K562 (cell line): ENCODE measurements around the gene PTPN14. TPM values are rescaled to one million over a fixed set of nuclear protein-coding genes. Genes with fewer than 3 reads are reported as not detected.
A peak's percentile ranks its signal among the peaks of the same experiment; 100 is the strongest.

Experiments
- ATAC-seq: fragments of 200-7000 bp; cut with Tn5 transposase; 3 replicates; pipeline ENCODE4 v1.9.1; 2020; ENCODE audit warnings: moderate library complexity
- BruUV-seq: library from RNA; stranded (reverse); fragments of 400-500 nt; replicated peaks from 2 replicates; lab custom pipeline; 2021; lab: Mats Ljungman, UMichigan
- CTCF ChIA-PET: fragments of 300-600 bp; formaldehyde crosslinking; extraction: SDS; loops from one replicate; lab custom pipeline; 2021; ENCODE audit warnings: low intra/inter-chr PET ratio; lab: Yijun Ruan, JAX
- POLR2A ChIA-PET: fragments of 300-600, 350-650 bp; sonication (Branson Sonifier 250); formaldehyde crosslinking; extraction: SDS; loops from one replicate; lab custom pipeline; 2021; ENCODE audit warnings: antibody characterized with exemption, inconsistent platforms; lab: Yijun Ruan, JAX
- DNase-seq, 4 experiments: peaks; one replicate each; pipeline versions ENCODE4 v3.0.0 to v3.0.0-alpha.2; 2011 to 2018; ENCODE audit warnings: low spot score in 3 of 4, mixed read lengths in 3 of 4; ENCODE audit errors: extremely low read depth in 1 of 4
- FAIRE-seq: peaks from 2 replicates; lab custom pipeline; 2011; peaks lifted over from hg19 to GRCh38; lab: Jason Lieb, UNC
- H2AFZ ChIP-seq: 2 replicates; pipeline ENCODE4 v1.6.0; 2011; ENCODE audit warnings: low read depth, low read length, control low read depth, inconsistent platforms
- H3K27ac ChIP-seq: fragments of 200-600 bp; 3 replicates; pipeline ENCODE4 v1.8.0; 2011; ENCODE audit warnings: low read depth, mild to moderate bottlenecking, control low read depth, inconsistent platforms, low read length, moderate library complexity, mixed read lengths; ENCODE audit errors: extremely low read depth
- H3K27me3 ChIP-seq, 2 experiments: fragments of 300-600 bp in 1 of 2; 2 replicates in 1 of 2; 3 replicates in 1 of 2; pipeline versions ENCODE4 v1.6.0 to v1.8.0; 2011; ENCODE audit warnings: inconsistent platforms in 2 of 2, low read length in 2 of 2, mild to moderate bottlenecking in 1 of 2, mixed read lengths in 1 of 2, moderate library complexity in 1 of 2; ENCODE audit not compliant: control insufficient read depth in 2 of 2, insufficient read depth in 2 of 2
- H3K36me3 ChIP-seq: fragments of 300-600 bp; 3 replicates; pipeline ENCODE4 v1.8.0; 2011; ENCODE audit warnings: mild to moderate bottlenecking, low read length, inconsistent platforms; ENCODE audit not compliant: control insufficient read depth, insufficient read depth
- H3K4me1 ChIP-seq, 2 experiments: fragments of 200-600 bp in 1 of 2; replicated peaks in 1 of 2; 2 replicates in 1 of 2; 3 replicates in 1 of 2; pipeline versions ENCODE4 v1.5.1 to v1.8.0; 2011; ENCODE audit warnings: inconsistent platforms in 2 of 2, low read length in 2 of 2, mild to moderate bottlenecking in 1 of 2, mixed read lengths in 1 of 2, moderate library complexity in 1 of 2; ENCODE audit not compliant: control insufficient read depth in 2 of 2, insufficient read depth in 2 of 2
- H3K4me2 ChIP-seq: 2 replicates; pipeline ENCODE4 v1.6.1; 2011; ENCODE audit warnings: low read length, control low read depth, inconsistent platforms, mixed read lengths; ENCODE audit not compliant: insufficient read depth
- H3K4me3 ChIP-seq: fragments of 200-600 bp; sonication (generic), shearing (Covaris generic); 2 replicates; pipeline ENCODE4 v1.5.1; 2016; ENCODE audit warnings: control low read depth, inconsistent platforms
- H3K79me2 ChIP-seq: fragments of 200-600 bp; 3 replicates; pipeline ENCODE4 v1.8.0; 2011; ENCODE audit warnings: low read length, inconsistent platforms; ENCODE audit not compliant: control insufficient read depth, insufficient read depth
- H3K9ac ChIP-seq, 2 experiments: 2 replicates each; pipeline versions ENCODE4 v1.6.0 to v1.6.1; 2011; ENCODE audit warnings: low read depth in 2 of 2, low read length in 2 of 2, control low read depth in 1 of 2, inconsistent platforms in 1 of 2, mild to moderate bottlenecking in 1 of 2, mixed read lengths in 1 of 2; ENCODE audit not compliant: insufficient read depth in 1 of 2
- H3K9me1 ChIP-seq: one replicate; pipeline ENCODE4 v1.6.0; 2011; ENCODE audit warnings: inconsistent platforms, mild to moderate bottlenecking, low read length, moderate library complexity; ENCODE audit not compliant: control insufficient read depth, insufficient read depth
- H3K9me3 ChIP-seq: replicated peaks from 2 replicates; pipeline ENCODE4 v1.5.1; 2011; ENCODE audit warnings: low read depth, low read length, inconsistent platforms; ENCODE audit not compliant: control insufficient read depth, insufficient read depth
- H4K20me1 ChIP-seq: replicated peaks from 2 replicates; pipeline ENCODE4 v1.6.1; 2011; ENCODE audit warnings: low read length, inconsistent platforms, mixed read lengths; ENCODE audit not compliant: control insufficient read depth, insufficient read depth
- ATF2 ChIP-seq: sonication (generic); formaldehyde crosslinking; IDR thresholded peaks from 2 replicates; pipeline ENCODE4 v1.8.1; 2022; ENCODE audit warnings: missing genetic modification reagents
- GABPB1 ChIP-seq: sonication (generic); formaldehyde crosslinking; IDR thresholded peaks from 2 replicates; pipeline ENCODE4 v1.8.0; 2022; ENCODE audit warnings: mild to moderate bottlenecking, missing genetic modification reagents
- HMG20B ChIP-seq: fragments of 250-450 bp; sonication (Bioruptor Pico); IDR thresholded peaks from 2 replicates; pipeline ENCODE4 v1.5.0; 2021; ENCODE audit warnings: mild to moderate bottlenecking
- WGBS: fragments of 100-300 bp; shearing (Covaris generic); methylation state at CpG from one replicate; pipeline ENCODE4 v1.1.6; 2016; ENCODE audit warnings: low coverage, mixed read lengths; ENCODE audit not compliant: insufficient coverage; ENCODE audit errors: missing lambda C conversion rate; 5-methylcytosine and 5-hydroxymethylcytosine counted together
- in situ Hi-C: fragments of 300-500 bp; cut with MboI; formaldehyde crosslinking; loops from 4 replicates; pipeline ENCODE4 v1.15.0; 2018; ENCODE audit warnings: inconsistent platforms, mixed read lengths
- intact Hi-C: fragments of 100-400 bp; cut with micrococcal nuclease; formaldehyde crosslinking; loops from 2 replicates; pipeline ENCODE4 v1.14.2; 2022
- polyA plus RNA-seq, 8 experiments: library from polyadenylated mRNA; depleted of rRNA in 4 of 8; stranded (reverse) in 5 of 8; unstranded in 3 of 8; fragments of >200 nt; fragmentation: Nextera tagmentation in 2 of 8; fragmentation: Illumina TruSeq in 1 of 8; extraction: Ambion mirVana in 2 of 8; extraction: Trizol in 1 of 8; gene quantifications; 2 replicates each; pipeline versions ENCODE4 v1.2.1 to v1.2.3, GENCODE V29; 2011 to 2014; ENCODE audit warnings: inconsistent platforms in 1 of 8, missing spikeins in 1 of 8
- total RNA-seq, 7 experiments: library from RNA; depleted of rRNA in 6 of 7; stranded (reverse); fragments of >200 nt in 6 of 7; fragmentation: Illumina TruSeq in 2 of 7; extraction: Trizol in 2 of 7; gene quantifications; 2 replicates each; pipeline versions ENCODE4 v1.2.1 to v1.2.3, GENCODE V29; 2011 to 2021; ENCODE audit warnings: low replicate concordance in 1 of 7

The PTPN14 gene
- total and polyA plus RNA-seq, 9 of the 15 experiments (the other 6 are each of a cell fraction or from before 2014, with no cell fraction given), result 0.01 to 0.29 (median 0.04) TPM; not detected in 6

DNA sequence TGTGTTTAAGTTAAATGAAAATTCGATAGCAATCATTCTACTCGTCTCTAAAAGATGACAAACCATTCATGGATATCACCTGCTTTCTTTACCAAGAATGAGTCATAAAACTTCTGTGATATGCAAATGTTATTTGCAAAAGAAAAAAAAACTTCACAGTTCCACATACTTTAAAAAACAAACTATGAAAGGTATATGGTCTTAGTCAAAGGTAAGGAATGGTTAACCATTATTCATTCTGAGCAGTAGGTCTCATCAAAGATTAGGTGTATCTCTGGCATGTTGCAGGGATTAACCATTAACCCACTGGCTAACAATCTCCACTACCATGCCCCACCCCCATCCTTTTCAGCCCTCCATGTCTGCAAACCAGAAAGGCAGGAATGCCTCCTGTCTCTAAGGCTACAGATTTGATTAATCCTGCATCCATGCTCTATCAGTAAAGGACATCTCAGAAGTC is 44.4 kb downstream of the PTPN14 start:
- TF ChIP-seq HMG20B (CRISPR knock-in tag), result no peak
- TF ChIP-seq ATF2 (CRISPR knock-in tag), result no peak
- DNase-seq, result no peak
- Histone ChIP-seq H3K27me3 (peaks cover 7 to 14% of the 10 kb centered on the region in 2 experiments; a peak in 4 of 5 replicates), H4K20me1 (no peaks in the 10 kb centered on the region), H3K4me2 (no peak overlapping the region), H3K79me2 (no peaks in the 10 kb centered on the region), H2AFZ (no peak overlapping the region), H3K4me3 (no peak overlapping the region), H3K9me1 (no peaks in the 10 kb centered on the region), H3K4me1 (no peaks in the 10 kb centered on the region), H3K9me3 (no peaks in the 10 kb centered on the region), H3K27ac (no peak overlapping the region), H3K9ac (no peak overlapping the region), H3K36me3 (no peaks in the 10 kb centered on the region)
- ChIA-PET POLR2A (no interaction called here), CTCF (no interaction called here)
- no TSS peak for BruUV-seq
- ATAC-seq, result no peak
- 0% methylated on average over 2 of the region's 2 CpGs for WGBS
- intact Hi-C loops, result no loop called here
- FAIRE-seq, result no peak
- in situ Hi-C loops, result no loop called here

DNA sequence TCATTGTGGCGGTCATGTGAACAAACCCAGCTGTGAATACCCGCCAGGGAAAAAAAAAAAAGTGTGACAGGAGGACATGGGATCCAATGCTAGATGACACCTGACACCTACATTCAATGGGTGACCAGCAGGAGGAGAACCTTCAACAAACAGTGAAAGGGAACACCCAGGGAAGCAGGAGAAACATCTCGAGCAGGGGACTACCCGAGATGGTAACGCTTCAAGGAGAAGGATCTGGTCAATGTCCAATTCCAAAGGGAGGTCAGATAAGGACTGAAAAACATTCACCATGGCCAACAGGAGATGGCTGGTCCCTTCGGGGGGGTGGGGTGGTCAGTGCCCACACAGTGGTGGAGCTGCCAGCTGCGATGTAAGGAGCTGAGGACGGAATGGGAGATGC is 46.3 kb downstream of the PTPN14 start:
- ChIA-PET CTCF (no interaction called here), POLR2A (no interaction called here)
- Histone ChIP-seq H3K9ac (no peak overlapping the region), H3K4me2 (no peak overlapping the region), H3K79me2 (no peaks in the 10 kb centered on the region), H3K36me3 (no peaks in the 10 kb centered on the region), H3K27me3 (peaks cover 9 to 18% of the 10 kb centered on the region in 2 experiments; a peak in 4 of 5 replicates), H3K4me1 (no peaks in the 10 kb centered on the region), H3K9me3 (no peaks in the 10 kb centered on the region), H4K20me1 (no peaks in the 10 kb centered on the region), H3K4me3 (no peak overlapping the region), H3K9me1 (no peaks in the 10 kb centered on the region), H2AFZ (no peak overlapping the region), H3K27ac (no peak overlapping the region)
- ATAC-seq, result peak; percentile 54; the same call in 2 of the 3 replicates
- BruUV-seq, result no TSS peak
- in situ Hi-C loops (no loop called here), intact Hi-C loops (no loop called here)
- DNase-seq, result peak in 1 of 4 experiments; percentile 13
- no peak for TF ChIP-seq GABPB1 (CRISPR knock-in tag)
- WGBS, result under 1% methylated on average over 8 of the region's 8 CpGs
- no peak for FAIRE-seq
